K562 (cell line): Measurements from ENCODE around the gene SIT1. TPM values are rescaled to one million over a fixed set of nuclear protein-coding genes. Genes with fewer than 3 reads are reported as not detected.

Source experiments
- ATAC-seq: fragments of 200-7000 bp; cut with Tn5 transposase; 3 replicates; pipeline ENCODE4 v1.9.1; 2020; ENCODE audit warnings: moderate library complexity
- BruUV-seq: library from RNA; stranded (reverse); fragments of 400-500 nt; replicated peaks from 2 replicates; lab custom pipeline; 2021; lab: Mats Ljungman, UMichigan
- CTCF ChIA-PET: fragments of 300-600 bp; formaldehyde crosslinking; extraction: SDS; loops from one replicate; lab custom pipeline; 2021; ENCODE audit warnings: low intra/inter-chr PET ratio; lab: Yijun Ruan, JAX
- POLR2A ChIA-PET: fragments of 300-600, 350-650 bp; sonication (Branson Sonifier 250); formaldehyde crosslinking; extraction: SDS; loops from one replicate; lab custom pipeline; 2021; ENCODE audit warnings: antibody characterized with exemption, inconsistent platforms; lab: Yijun Ruan, JAX
- DNase-seq, 4 experiments: peaks; one replicate each; pipeline versions ENCODE4 v3.0.0 to v3.0.0-alpha.2; 2011 to 2018; ENCODE audit warnings: low spot score in 3 of 4, mixed read lengths in 3 of 4; ENCODE audit errors: extremely low read depth in 1 of 4
- FAIRE-seq: peaks from 2 replicates; lab custom pipeline; 2011; peaks lifted over from hg19 to GRCh38; lab: Jason Lieb, UNC
- H2AFZ ChIP-seq: 2 replicates; pipeline ENCODE4 v1.6.0; 2011; ENCODE audit warnings: low read depth, low read length, control low read depth, inconsistent platforms
- H3K27ac ChIP-seq: fragments of 200-600 bp; 3 replicates; pipeline ENCODE4 v1.8.0; 2011; ENCODE audit warnings: low read depth, mild to moderate bottlenecking, control low read depth, inconsistent platforms, low read length, moderate library complexity, mixed read lengths; ENCODE audit errors: extremely low read depth
- H3K27me3 ChIP-seq, 2 experiments: fragments of 300-600 bp in 1 of 2; 2 replicates in 1 of 2; 3 replicates in 1 of 2; pipeline versions ENCODE4 v1.6.0 to v1.8.0; 2011; ENCODE audit warnings: inconsistent platforms in 2 of 2, low read length in 2 of 2, mild to moderate bottlenecking in 1 of 2, mixed read lengths in 1 of 2, moderate library complexity in 1 of 2; ENCODE audit not compliant: control insufficient read depth in 2 of 2, insufficient read depth in 2 of 2
- H3K36me3 ChIP-seq: fragments of 300-600 bp; 3 replicates; pipeline ENCODE4 v1.8.0; 2011; ENCODE audit warnings: mild to moderate bottlenecking, low read length, inconsistent platforms; ENCODE audit not compliant: control insufficient read depth, insufficient read depth
- H3K4me1 ChIP-seq, 2 experiments: fragments of 200-600 bp in 1 of 2; replicated peaks in 1 of 2; 2 replicates in 1 of 2; 3 replicates in 1 of 2; pipeline versions ENCODE4 v1.5.1 to v1.8.0; 2011; ENCODE audit warnings: inconsistent platforms in 2 of 2, low read length in 2 of 2, mild to moderate bottlenecking in 1 of 2, mixed read lengths in 1 of 2, moderate library complexity in 1 of 2; ENCODE audit not compliant: control insufficient read depth in 2 of 2, insufficient read depth in 2 of 2
- H3K4me2 ChIP-seq: 2 replicates; pipeline ENCODE4 v1.6.1; 2011; ENCODE audit warnings: low read length, control low read depth, inconsistent platforms, mixed read lengths; ENCODE audit not compliant: insufficient read depth
- H3K4me3 ChIP-seq: fragments of 200-600 bp; sonication (generic), shearing (Covaris generic); 2 replicates; pipeline ENCODE4 v1.5.1; 2016; ENCODE audit warnings: control low read depth, inconsistent platforms
- H3K79me2 ChIP-seq: fragments of 200-600 bp; 3 replicates; pipeline ENCODE4 v1.8.0; 2011; ENCODE audit warnings: low read length, inconsistent platforms; ENCODE audit not compliant: control insufficient read depth, insufficient read depth
- H3K9ac ChIP-seq, 2 experiments: 2 replicates each; pipeline versions ENCODE4 v1.6.0 to v1.6.1; 2011; ENCODE audit warnings: low read depth in 2 of 2, low read length in 2 of 2, control low read depth in 1 of 2, inconsistent platforms in 1 of 2, mild to moderate bottlenecking in 1 of 2, mixed read lengths in 1 of 2; ENCODE audit not compliant: insufficient read depth in 1 of 2
- H3K9me1 ChIP-seq: one replicate; pipeline ENCODE4 v1.6.0; 2011; ENCODE audit warnings: inconsistent platforms, mild to moderate bottlenecking, low read length, moderate library complexity; ENCODE audit not compliant: control insufficient read depth, insufficient read depth
- H3K9me3 ChIP-seq: replicated peaks from 2 replicates; pipeline ENCODE4 v1.5.1; 2011; ENCODE audit warnings: low read depth, low read length, inconsistent platforms; ENCODE audit not compliant: control insufficient read depth, insufficient read depth
- H4K20me1 ChIP-seq: replicated peaks from 2 replicates; pipeline ENCODE4 v1.6.1; 2011; ENCODE audit warnings: low read length, inconsistent platforms, mixed read lengths; ENCODE audit not compliant: control insufficient read depth, insufficient read depth
- ASH1L ChIP-seq: fragments of 450-650 bp; IDR thresholded peaks from 2 replicates; pipeline ENCODE4 v1.6.1; 2018; ENCODE audit warnings: borderline replicate concordance, mild to moderate bottlenecking, low read depth; ENCODE audit not compliant: partially characterized antibody
- HNRNPUL1 ChIP-seq: fragments of 200-400 bp; formaldehyde crosslinking; IDR thresholded peaks from 2 replicates; pipeline ENCODE4 v1.6.1; 2017; ENCODE audit warnings: low read length
- TAF9B ChIP-seq: fragments of 450-650 bp; IDR thresholded peaks from 2 replicates; pipeline ENCODE4 v1.6.1; 2018; ENCODE audit warnings: mild to moderate bottlenecking; ENCODE audit not compliant: partially characterized antibody
- ZNF696 ChIP-seq: fragments of 250-450 bp; sonication (Bioruptor Pico); conservative IDR thresholded peaks from 2 replicates; pipeline ENCODE4 v1.4.0; 2020; ENCODE audit warnings: mild to moderate bottlenecking, moderate library complexity
- WGBS: fragments of 100-300 bp; shearing (Covaris generic); methylation state at CpG from one replicate; pipeline ENCODE4 v1.1.6; 2016; ENCODE audit warnings: low coverage, mixed read lengths; ENCODE audit not compliant: insufficient coverage; ENCODE audit errors: missing lambda C conversion rate; 5-methylcytosine and 5-hydroxymethylcytosine counted together
- in situ Hi-C: fragments of 300-500 bp; cut with MboI; formaldehyde crosslinking; loops from 4 replicates; pipeline ENCODE4 v1.15.0; 2018; ENCODE audit warnings: inconsistent platforms, mixed read lengths
- intact Hi-C: fragments of 100-400 bp; cut with micrococcal nuclease; formaldehyde crosslinking; loops from 2 replicates; pipeline ENCODE4 v1.14.2; 2022
- polyA plus RNA-seq, 8 experiments: library from polyadenylated mRNA; depleted of rRNA in 4 of 8; stranded (reverse) in 5 of 8; unstranded in 3 of 8; fragments of >200 nt; fragmentation: Nextera tagmentation in 2 of 8; fragmentation: Illumina TruSeq in 1 of 8; extraction: Ambion mirVana in 2 of 8; extraction: Trizol in 1 of 8; gene quantifications; 2 replicates each; pipeline versions ENCODE4 v1.2.1 to v1.2.3, GENCODE V29; 2011 to 2014; ENCODE audit warnings: inconsistent platforms in 1 of 8, missing spikeins in 1 of 8
- total RNA-seq, 7 experiments: library from RNA; depleted of rRNA in 6 of 7; stranded (reverse); fragments of >200 nt in 6 of 7; fragmentation: Illumina TruSeq in 2 of 7; extraction: Trizol in 2 of 7; gene quantifications; 2 replicates each; pipeline versions ENCODE4 v1.2.1 to v1.2.3, GENCODE V29; 2011 to 2021; ENCODE audit warnings: low replicate concordance in 1 of 7
- TF ChIP-seq, protein P1 (sequence below): sonication (generic); formaldehyde crosslinking; IDR thresholded peaks from 2 replicates; pipeline ENCODE4 v1.8.1; 2022; ENCODE audit warnings: missing genetic modification reagents

The SIT1 gene
- total and polyA plus RNA-seq, 9 of the 15 experiments (the other 6 are each of a cell fraction or from before 2014, with no cell fraction given): not detected

DNA sequence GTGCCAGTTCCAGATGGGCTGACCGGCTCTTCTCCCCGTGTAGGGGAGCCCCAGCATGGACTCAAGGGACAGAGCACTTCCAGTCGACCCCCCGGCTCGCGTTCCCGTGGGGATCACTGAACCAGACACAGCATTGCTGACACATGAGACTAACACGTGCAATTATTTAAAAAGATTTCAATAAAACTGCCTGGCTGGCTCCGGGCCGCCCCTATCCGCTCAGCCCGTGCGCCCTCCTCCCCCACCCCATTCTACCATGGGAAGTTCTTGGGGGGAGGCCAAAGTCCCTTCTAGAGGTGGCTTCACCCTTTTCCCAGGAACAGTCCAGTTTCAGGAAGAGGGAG, 40.9 kb downstream of the SIT1 start:
- in situ Hi-C loops: loop anchor here (5.0 kb wide), 1 partner anchor 38 kb away; no protein-coding TSS in a partner anchor
- Histone ChIP-seq H2AFZ (no peak overlapping the region), H3K9ac (no peak overlapping the region), H4K20me1 (no peaks in the 10 kb centered on the region), H3K4me3 (no peak overlapping the region), H3K36me3 (peaks cover 11% of the 10 kb centered on the region; the same call in 1 of the 3 replicates), H3K9me1 (no peaks in the 10 kb centered on the region), H3K4me1 (peaks cover 0 to 11% of the 10 kb centered on the region in 2 experiments; a peak in 3 of 5 replicates), H3K4me2 (no peak overlapping the region), H3K27me3 (no peaks in the 10 kb centered on the region), H3K79me2 (0 out of 3 replicates have a peak, but pooled peaks cover 4% of the 10 kb centered on the region), H3K27ac (no peak overlapping the region), H3K9me3 (no peaks in the 10 kb centered on the region)
- CTCF ChIA-PET: no interaction called here
- no peak for FAIRE-seq
- TF ChIP-seq, protein P1, sequence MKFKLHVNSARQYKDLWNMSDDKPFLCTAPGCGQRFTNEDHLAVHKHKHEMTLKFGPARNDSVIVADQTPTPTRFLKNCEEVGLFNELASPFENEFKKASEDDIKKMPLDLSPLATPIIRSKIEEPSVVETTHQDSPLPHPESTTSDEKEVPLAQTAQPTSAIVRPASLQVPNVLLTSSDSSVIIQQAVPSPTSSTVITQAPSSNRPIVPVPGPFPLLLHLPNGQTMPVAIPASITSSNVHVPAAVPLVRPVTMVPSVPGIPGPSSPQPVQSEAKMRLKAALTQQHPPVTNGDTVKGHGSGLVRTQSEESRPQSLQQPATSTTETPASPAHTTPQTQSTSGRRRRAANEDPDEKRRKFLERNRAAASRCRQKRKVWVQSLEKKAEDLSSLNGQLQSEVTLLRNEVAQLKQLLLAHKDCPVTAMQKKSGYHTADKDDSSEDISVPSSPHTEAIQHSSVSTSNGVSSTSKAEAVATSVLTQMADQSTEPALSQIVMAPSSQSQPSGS (CRISPR knock-in tag): no peak
- TF ChIP-seq TAF9B (no peak), ASH1L (no peak), HNRNPUL1 (no peak), ZNF696 (CRISPR knock-in tag) (no peak)
- DNase-seq: no peak
- 83% methylated on average over 7 of the region's 13 CpGs for WGBS
- intact Hi-C loops: no loop called here
- BruUV-seq: no TSS peak
- POLR2A ChIA-PET: no interaction called here
- ATAC-seq: no peak
